GM21619 (cell line): ENCODE results near the gene IFI30.

Experiments used
- ATAC-seq: cut with Tn5 transposase; IDR thresholded peaks from one replicate; pipeline ENCODE4 v1.9.1; 2021; ENCODE audit not compliant: unreplicated experiment

IFI30 gene

GRCh38 chr19:18223860-18224524 lies 50.4 kb downstream of the IFI30 start:
- ATAC-seq, result no peak

- ATAC-seq, result peak; percentile 80
These were observed 51.1 kb downstream of the IFI30 start for GRCh38 chr19:18224525-18225354.

- no peak for ATAC-seq
These were observed 51.7 kb downstream of the IFI30 start for GRCh38 chr19:18225355-18225701.

- ATAC-seq, result no peak
These were observed 52.3 kb downstream of the IFI30 start, which contains the start of gene PDE4C for GRCh38 chr19:18225702-18226468. TSS of gene PDE4C (minus strand) at chr19:18226438. CDS start at chr19:18226415, 23 bp downstream.

GRCh38 chr19:18226956-18227780 lies 53.6 kb downstream of the IFI30 start:
- no peak for ATAC-seq
